H9 (cell line): ENCODE data around the gene SRPK1. TPM values are rescaled to one million over a fixed set of nuclear protein-coding genes. Genes with fewer than 3 reads are reported as not detected.
"Not testable (repeated sequence)": the region's sequence is repeated elsewhere in the genome, so short reads cannot be mapped to it uniquely, and the experiment has no call there.

ENCODE experiments used
- DNase-seq: peaks from one replicate; pipeline ENCODE4 v3.0.0-alpha.2; 2017
- H2AFZ ChIP-seq: one replicate; pipeline ENCODE4 v1.6.1; 2013; ENCODE audit warnings: mild to moderate bottlenecking, low read length, control low read depth, moderate library complexity
- H2AK5ac ChIP-seq: 2 replicates; pipeline ENCODE4 v1.6.1; 2013; ENCODE audit warnings: low read length, control low read depth, mixed read lengths; ENCODE audit not compliant: insufficient read length
- H2BK120ac ChIP-seq: one replicate; pipeline ENCODE4 v1.6.1; 2013; ENCODE audit warnings: low read depth, mild to moderate bottlenecking, low read length, control low read depth, inconsistent platforms; ENCODE audit not compliant: poor library complexity, severe bottlenecking
- H2BK12ac ChIP-seq: 2 replicates; pipeline ENCODE4 v1.6.1; 2013; ENCODE audit warnings: low read length, control low read depth, mixed read lengths, low read depth; ENCODE audit not compliant: insufficient read length
- H2BK15ac ChIP-seq: 2 replicates; pipeline ENCODE4 v1.6.1; 2013; ENCODE audit warnings: low read depth, low read length, control low read depth
- H2BK20ac ChIP-seq: one replicate; pipeline ENCODE4 v1.6.1; 2013; ENCODE audit warnings: low read depth, mild to moderate bottlenecking, low read length, control low read depth, inconsistent platforms; ENCODE audit not compliant: poor library complexity, severe bottlenecking
- H2BK5ac ChIP-seq: 2 replicates; pipeline ENCODE4 v1.6.1; 2013; ENCODE audit warnings: low read length, control low read depth, mixed read lengths; ENCODE audit not compliant: insufficient read length
- H3K14ac ChIP-seq: 2 replicates; pipeline ENCODE4 v1.6.1; 2013; ENCODE audit warnings: low read length, control low read depth; ENCODE audit not compliant: insufficient read depth
- H3K18ac ChIP-seq: 2 replicates; pipeline ENCODE4 v1.6.1; 2013; ENCODE audit warnings: low read depth, mild to moderate bottlenecking, mixed read lengths, low read length, control low read depth; ENCODE audit not compliant: insufficient read length
- H3K23ac ChIP-seq: 2 replicates; pipeline ENCODE4 v1.6.1; 2013; ENCODE audit warnings: low read length, control low read depth, mixed read lengths, low read depth; ENCODE audit not compliant: insufficient read length
- H3K23me2 ChIP-seq: 2 replicates; pipeline ENCODE4 v1.6.1; 2013; ENCODE audit warnings: low read depth, mild to moderate bottlenecking, mixed read lengths, low read length, control low read depth; ENCODE audit not compliant: insufficient read length, poor library complexity, severe bottlenecking
- H3K27ac ChIP-seq: 2 replicates; pipeline ENCODE4 v1.5.1; 2013; ENCODE audit warnings: low read length, control low read depth, mixed read lengths, low read depth; ENCODE audit not compliant: insufficient read length
- H3K27me3 ChIP-seq: 2 replicates; pipeline ENCODE4 v1.6.1; 2013; ENCODE audit warnings: low read length, control low read depth, inconsistent platforms; ENCODE audit not compliant: insufficient read depth
- H3K4ac ChIP-seq: 2 replicates; pipeline ENCODE4 v1.6.1; 2013; ENCODE audit warnings: low read depth, mild to moderate bottlenecking, control low read depth, inconsistent platforms, low read length, moderate library complexity
- H3K4me1 ChIP-seq: 2 replicates; pipeline ENCODE4 v1.6.1; 2013; ENCODE audit warnings: low read length, control low read depth, inconsistent platforms; ENCODE audit not compliant: insufficient read depth
- H3K4me2 ChIP-seq: 2 replicates; pipeline ENCODE4 v1.6.1; 2013; ENCODE audit warnings: low read length, control low read depth, mixed read lengths; ENCODE audit not compliant: insufficient read length, insufficient read depth
- H3K56ac ChIP-seq: 2 replicates; pipeline ENCODE4 v1.6.1; 2013; ENCODE audit warnings: low read depth, mild to moderate bottlenecking, mixed read lengths, low read length, control low read depth; ENCODE audit not compliant: insufficient read length
- H3K79me1 ChIP-seq: 2 replicates; pipeline ENCODE4 v1.6.1; 2013; ENCODE audit warnings: low read depth, mild to moderate bottlenecking, moderate library complexity, low read length, control low read depth, inconsistent platforms; ENCODE audit not compliant: insufficient read depth, poor library complexity, severe bottlenecking
- H3K79me2 ChIP-seq: 2 replicates; pipeline ENCODE4 v1.6.1; 2013; ENCODE audit warnings: low read length, control low read depth, inconsistent platforms; ENCODE audit not compliant: insufficient read depth
- H3K9ac ChIP-seq: 2 replicates; pipeline ENCODE4 v1.6.1; 2013; ENCODE audit warnings: low read length, control low read depth, mixed read lengths; ENCODE audit not compliant: insufficient read length; ENCODE audit errors: extremely low read depth
- H3K9me3 ChIP-seq: one replicate; pipeline ENCODE4 v1.6.1; 2013; ENCODE audit warnings: low read depth, low read length, inconsistent platforms; ENCODE audit not compliant: control insufficient read depth
- H3T11ph ChIP-seq: one replicate; pipeline ENCODE4 v1.6.1; 2013; ENCODE audit warnings: mild to moderate bottlenecking, low read length, control low read depth, inconsistent platforms
- H4K20me1 ChIP-seq: one replicate; pipeline ENCODE4 v1.6.1; 2013; ENCODE audit not compliant: control insufficient read depth, insufficient read length, insufficient read depth
- H4K5ac ChIP-seq: 2 replicates; pipeline ENCODE4 v1.6.1; 2013; ENCODE audit warnings: low read depth, mild to moderate bottlenecking, mixed read lengths, low read length, control low read depth; ENCODE audit not compliant: insufficient read length
- H4K8ac ChIP-seq: replicated peaks from 2 replicates; pipeline ENCODE4 v1.6.1; 2013; ENCODE audit warnings: low read length, control low read depth, mixed read lengths, low read depth; ENCODE audit not compliant: insufficient read length
- H4K91ac ChIP-seq: 2 replicates; pipeline ENCODE4 v1.6.1; 2013; ENCODE audit warnings: low read depth, mild to moderate bottlenecking, moderate library complexity, mixed read lengths, low read length, control low read depth; ENCODE audit not compliant: insufficient read length
- H3K27ac Mint-ChIP-seq, 3 experiments: 2 replicates in 2 of 3; 3 replicates in 1 of 3; pipeline ENCODE4 v1.8.0; 2020 to 2021; ENCODE audit warnings: mixed read lengths in 3 of 3, mild to moderate bottlenecking in 1 of 3, moderate library complexity in 1 of 3
- H3K27me3 Mint-ChIP-seq: 2 replicates; pipeline ENCODE4 v1.8.0; 2021; ENCODE audit warnings: low read depth, mild to moderate bottlenecking, moderate library complexity, mixed read lengths
- H3K36me3 Mint-ChIP-seq, 3 experiments: 2 replicates in 2 of 3; 3 replicates in 1 of 3; pipeline ENCODE4 v1.8.0; 2020 to 2021; ENCODE audit warnings: low read depth in 3 of 3, mixed read lengths in 3 of 3; ENCODE audit not compliant: insufficient read depth in 1 of 3
- H3K4me1 Mint-ChIP-seq, 2 experiments: 2 replicates each; pipeline ENCODE4 v1.8.0; 2020; ENCODE audit warnings: mixed read lengths in 2 of 2
- H3K4me3 Mint-ChIP-seq, 2 experiments: 2 replicates in 1 of 2; 3 replicates in 1 of 2; pipeline ENCODE4 v1.8.0; 2020 to 2021; ENCODE audit warnings: mild to moderate bottlenecking in 2 of 2, mixed read lengths in 2 of 2, moderate library complexity in 1 of 2
- H3K9me3 Mint-ChIP-seq, 2 experiments: 2 replicates in 1 of 2; 3 replicates in 1 of 2; pipeline ENCODE4 v1.8.0; 2020; ENCODE audit warnings: mild to moderate bottlenecking in 2 of 2, mixed read lengths in 2 of 2, moderate library complexity in 1 of 2
- WGBS: extraction: QIAGEN DNeasy Blood & Tissue Kit; methylation state at CpG from one replicate; pipeline ENCODE4 v1.1.7; 2013; ENCODE audit warnings: missing lambda C conversion rate, low lambda C conversion rate, mixed read lengths; ENCODE audit not compliant: insufficient read length; ENCODE audit errors: extremely low coverage; 5-methylcytosine and 5-hydroxymethylcytosine counted together
- total RNA-seq: library from RNA; stranded (reverse); gene quantifications from 2 replicates; pipeline ENCODE4 v1.2.1, GENCODE V29; 2021
- TF ChIP-seq, protein P1 (sequence below): fragments of 200-600 bp; sonication (generic); conservative IDR thresholded peaks from 3 replicates; pipeline ENCODE4 v1.8.0; 2021; ENCODE audit warnings: antibody characterized with exemption, mild to moderate bottlenecking

The SRPK1 gene
- total RNA-seq, 1 experiment from 2014 or later: 93.2 TPM

- no peaks in the 10 kb centered on the region for H3K27me3 Mint-ChIP-seq
- Histone ChIP-seq H4K8ac (no peak overlapping the region), H3K27me3 (no peaks in the 10 kb centered on the region), H3K23me2 (peaks cover 10% of the 10 kb centered on the region), H3K27ac (no peak overlapping the region), H3K4me1 (no peaks in the 10 kb centered on the region; the same call in none of the 2 replicates), H3K18ac (no peak overlapping the region), H4K5ac (no peak overlapping the region), H3K9me3 (no peaks in the 10 kb centered on the region), H3K4me2 (peak overlapping the region; percentile 97), H4K20me1 (no peaks in the 10 kb centered on the region), H3K56ac (no peak overlapping the region), H2BK20ac (no peak overlapping the region), H3K14ac (no peak overlapping the region), H3K9ac (peak overlapping the region; percentile 83), H3K23ac (no peak overlapping the region), H3T11ph (no peak overlapping the region), H2BK12ac (no peak overlapping the region), H2BK120ac (no peak overlapping the region), H2AK5ac (no peak overlapping the region), H2BK5ac (no peak overlapping the region), H3K79me1 (no peaks in the 10 kb centered on the region), H2AFZ (no peak overlapping the region), H2BK15ac (no peak overlapping the region), H3K79me2 (peaks cover 24% of the 10 kb centered on the region; the same call in 1 of the 2 replicates), H4K91ac (no peak overlapping the region), H3K4ac (no peak overlapping the region)
- no peaks in the 10 kb centered on the region; a peak in 1 of 5 replicates for H3K9me3 Mint-ChIP-seq
- H3K4me1 Mint-ChIP-seq: peaks cover 27% of the 10 kb centered on the region in 2 experiments
- TF ChIP-seq, protein P1, sequence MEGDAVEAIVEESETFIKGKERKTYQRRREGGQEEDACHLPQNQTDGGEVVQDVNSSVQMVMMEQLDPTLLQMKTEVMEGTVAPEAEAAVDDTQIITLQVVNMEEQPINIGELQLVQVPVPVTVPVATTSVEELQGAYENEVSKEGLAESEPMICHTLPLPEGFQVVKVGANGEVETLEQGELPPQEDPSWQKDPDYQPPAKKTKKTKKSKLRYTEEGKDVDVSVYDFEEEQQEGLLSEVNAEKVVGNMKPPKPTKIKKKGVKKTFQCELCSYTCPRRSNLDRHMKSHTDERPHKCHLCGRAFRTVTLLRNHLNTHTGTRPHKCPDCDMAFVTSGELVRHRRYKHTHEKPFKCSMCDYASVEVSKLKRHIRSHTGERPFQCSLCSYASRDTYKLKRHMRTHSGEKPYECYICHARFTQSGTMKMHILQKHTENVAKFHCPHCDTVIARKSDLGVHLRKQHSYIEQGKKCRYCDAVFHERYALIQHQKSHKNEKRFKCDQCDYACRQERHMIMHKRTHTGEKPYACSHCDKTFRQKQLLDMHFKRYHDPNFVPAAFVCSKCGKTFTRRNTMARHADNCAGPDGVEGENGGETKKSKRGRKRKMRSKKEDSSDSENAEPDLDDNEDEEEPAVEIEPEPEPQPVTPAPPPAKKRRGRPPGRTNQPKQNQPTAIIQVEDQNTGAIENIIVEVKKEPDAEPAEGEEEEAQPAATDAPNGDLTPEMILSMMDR: no peak
- no CpG with 5 or more reads among the region's 9 CpGs for WGBS
- peak overlapping the region in 1 of 3 experiments; percentile 56; a peak in 1 of 7 replicates for H3K27ac Mint-ChIP-seq
- peak overlapping the region; percentile 97 to 99 for H3K4me3 Mint-ChIP-seq
- no peak for DNase-seq
- H3K36me3 Mint-ChIP-seq: peaks cover 24 to 35% (median 28%) of the 10 kb centered on the region in 3 experiments
Observed at GRCh38 chr6:35919085-35919826, 1.6 kb downstream of the SRPK1 start.

GRCh38 chr6:35916893-35917292 is 4.0 kb downstream of the SRPK1 start:
- H4K5ac ChIP-seq, H3K9ac ChIP-seq, H3K23me2 ChIP-seq, H4K20me1 ChIP-seq, H3K9me3 Mint-ChIP-seq, H3K4ac ChIP-seq, H3K27ac ChIP-seq, H2AK5ac ChIP-seq, H4K91ac ChIP-seq, H3T11ph ChIP-seq, DNase-seq, H2AFZ ChIP-seq, H3K4me3 Mint-ChIP-seq, H3K79me1 ChIP-seq, H3K18ac ChIP-seq, H2BK5ac ChIP-seq, H2BK120ac ChIP-seq, H4K8ac ChIP-seq, H3K4me2 ChIP-seq, H3K4me1 ChIP-seq, H3K14ac ChIP-seq, H2BK20ac ChIP-seq, H2BK15ac ChIP-seq, H2BK12ac ChIP-seq, H3K23ac ChIP-seq, H3K9me3 ChIP-seq, H3K56ac ChIP-seq, H3K27me3 ChIP-seq, H3K27me3 Mint-ChIP-seq: not testable (repeated sequence)
- peaks cover 45 to 57% (median 48%) of the 10 kb centered on the region in 3 experiments for H3K36me3 Mint-ChIP-seq
- WGBS: no CpG with 5 or more reads among the region's 6 CpGs
- H3K79me2 ChIP-seq: peaks cover 30% of the 10 kb centered on the region; the same call in 1 of the 2 replicates
- peak overlapping the region in 1 of 3 experiments; percentile 22; a peak in 1 of 7 replicates for H3K27ac Mint-ChIP-seq
- H3K4me1 Mint-ChIP-seq: peaks cover 25 to 27% of the 10 kb centered on the region in 2 experiments
